ENCODE results near the gene ART5. TPM values are rescaled to one million over a fixed set of nuclear protein-coding genes. Genes with fewer than 3 reads are reported as not detected.

The ART5 gene
- total and polyA plus RNA-seq, 12 donors: 0.13 to 0.78 (median 0.30) TPM; not detected in 5

GRCh38 chr11:3674189-3674588 lies 32.4 kb upstream of the ART5 start:
- peaks cover 0 to 58% of the 10 kb centered on the region in 2 donors for H3K36me3 ChIP-seq (replicated peaks in 1 of 2)
- WGBS, 4 donors: 91 to 100% (median 99%) methylated on average over 1 of the region's 1 CpG
- intact Hi-C loops (cut with DNase I): no loop called here

GRCh38 chr11:3671334-3672254 lies 29.8 kb upstream of the ART5 start, which contains the start of gene CHRNA10:
Gene CHRNA10, minus strand, starts transcription at chr11:3671384. Its CDS starts 72 bp downstream, at chr11:3671312.
- no peak within 1 kb of the TSS for H3K4me3 ChIP-seq
- intact Hi-C loops (cut with DNase I): no loop called here
- H3K36me3 ChIP-seq (replicated peaks in 1 of 2): peaks cover 0 to 59% of the 10 kb centered on the region in 2 donors
- no peaks in the 10 kb centered on the region for H3K4me1 ChIP-seq (replicated peaks in 1 of 2)
- TF ChIP-seq POLR2A (IDR thresholded peaks at IDR 0.05) (no peak), CTCF (IDR thresholded peaks at IDR 0.05) (no peak)
- 76 to 86% (median 84%) methylated on average over 8 to 9 of the region's 9 CpGs for WGBS, 4 donors
- no peaks in the 10 kb centered on the region for H3K27me3 ChIP-seq
- no peak for DNase-seq
- no peak within 1 kb of the TSS for H3K27ac ChIP-seq
- H3K9me3 ChIP-seq (replicated peaks in 1 of 3): no peaks in the 10 kb centered on the region

More at GRCh38 chr11:3674189-3674588, 32.4 kb upstream of the ART5 start:
- H3K27me3 ChIP-seq: no peaks in the 10 kb centered on the region
- no peaks in the 10 kb centered on the region for H3K9me3 ChIP-seq (replicated peaks in 1 of 3)
- no peak overlapping the region for H3K27ac ChIP-seq
- no peak overlapping the region for H3K4me3 ChIP-seq
- DNase-seq: no peak
- no peaks in the 10 kb centered on the region for H3K4me1 ChIP-seq (replicated peaks in 1 of 2)
- TF ChIP-seq POLR2A (IDR thresholded peaks at IDR 0.05) (no peak), CTCF (IDR thresholded peaks at IDR 0.05) (no peak)

GRCh38 chr11:3669742-3670183 lies 28.0 kb upstream of the ART5 start:
- TF ChIP-seq POLR2A (IDR thresholded peaks at IDR 0.05) (no peak), CTCF (IDR thresholded peaks at IDR 0.05) (no peak)
- WGBS, 4 donors: 84 to 95% (median 90%) methylated on average over 5 of the region's 5 CpGs
- Histone ChIP-seq H3K4me3 (no peak overlapping the region), H3K36me3 (replicated peaks in 1 of 2) (peaks cover 0 to 53% of the 10 kb centered on the region in 2 donors), H3K9me3 (replicated peaks in 1 of 3) (no peaks in the 10 kb centered on the region), H3K4me1 (replicated peaks in 1 of 2) (no peaks in the 10 kb centered on the region), H3K27ac (no peak overlapping the region), H3K27me3 (no peaks in the 10 kb centered on the region)
- intact Hi-C loops (cut with DNase I): no loop called here
- DNase-seq: no peak

- peaks cover 0 to 46% of the 10 kb centered on the region in 2 donors for H3K36me3 ChIP-seq (replicated peaks in 1 of 2)
- no peaks in the 10 kb centered on the region for H3K27me3 ChIP-seq
- no peaks in the 10 kb centered on the region for H3K9me3 ChIP-seq (replicated peaks in 1 of 3)
- 93 to 98% (median 97%) methylated on average over 4 to 7 of the region's 7 CpGs for WGBS, 4 donors
- H3K4me3 ChIP-seq: no peak overlapping the region
- DNase-seq: no peak
- no peaks in the 10 kb centered on the region for H3K4me1 ChIP-seq (replicated peaks in 1 of 2)
- TF ChIP-seq POLR2A (IDR thresholded peaks at IDR 0.05) (no peak), CTCF (IDR thresholded peaks at IDR 0.05) (no peak)
- no peak overlapping the region for H3K27ac ChIP-seq
- intact Hi-C loops (cut with DNase I): no loop called here
These were observed 27.3 kb upstream of the ART5 start for GRCh38 chr11:3669128-3669527.

All from adrenal gland (tissue), 12 donors.